Measurements from ENCODE around the gene GRID1. TPM values are rescaled to one million over a fixed set of nuclear protein-coding genes. Genes with fewer than 3 reads are reported as not detected.

The GRID1 gene
- total and polyA plus RNA-seq, 9 of the 15 experiments (the other 6 are each of a cell fraction or from before 2014, with no cell fraction given): 0.01 to 7.2 (median 1.2) TPM

GRCh38 chr10:86389441-86390193 is 23.0 kb upstream of the GRID1 start (continued):
- TF ChIP-seq MGA (IDR thresholded peaks at IDR 0.05): peak; percentile 68; the same call in 1 of the 2 replicates
